ENCODE results near the gene WBP2NL. TPM values are rescaled to one million over a fixed set of nuclear protein-coding genes. Genes with fewer than 3 reads are reported as not detected.
A peak's percentile ranks its signal among the peaks of the same experiment; 100 is the strongest.

The WBP2NL gene
- total RNA-seq, 2 donors from 2014 or later, result not detected

GRCh38 chr22:42001706-42002105, 3.1 kb downstream of the WBP2NL start:
- TF ChIP-seq CTCF (conservative IDR thresholded peaks at IDR 0.05), result no peak
- Mint-ChIP-seq H3K27me3 (ENCODE audit: insufficient read depth) (peaks cover 16% of the 10 kb centered on the region), H3K9me3 (no peaks in the 10 kb centered on the region), H3K36me3 (ENCODE audit: low read depth) (no peaks in the 10 kb centered on the region), H3K4me3 (no peak overlapping the region), H3K4me1 (no peaks in the 10 kb centered on the region), H3K27ac (no peak overlapping the region)
- Histone ChIP-seq H3K27me3 (ENCODE audit: control insufficient read depth, insufficient read depth, low read length, poor library complexity, severe bottlenecking) (no peaks in the 10 kb centered on the region), H3K9ac (ENCODE audit: extremely low read depth, low read length, poor library complexity, severe bottlenecking) (no peak overlapping the region), H3K4me3 (ENCODE audit: low read length) (no peak overlapping the region), H3K27ac (ENCODE audit: low read depth, low read length) (no peak overlapping the region), H3K36me3 (ENCODE audit: control insufficient read depth, insufficient read depth, low read length) (no peaks in the 10 kb centered on the region), H3K9me3 (ENCODE audit: control insufficient read depth, low read length) (no peaks in the 10 kb centered on the region), H3K4me1 (ENCODE audit: control insufficient read depth, insufficient read depth, low read length) (no peaks in the 10 kb centered on the region)
- peak; percentile 32 for DNase-seq
- 88 to 95% methylated on average over 6 to 12 of the region's 12 CpGs for WGBS, 2 experiments (ENCODE audit: insufficient coverage in 1 of 2, insufficient read length in 1 of 2)

GRCh38 chr22:42007922-42008321, 9.3 kb downstream of the WBP2NL start:
- no peak overlapping the region for H3K27ac ChIP-seq (ENCODE audit: low read depth, low read length)
- no peaks in the 10 kb centered on the region for H3K9me3 ChIP-seq (ENCODE audit: control insufficient read depth, low read length)
- 65 to 71% methylated on average over 4 of the region's 4 CpGs for WGBS, 2 experiments (ENCODE audit: insufficient coverage in 1 of 2, insufficient read length in 1 of 2)
- no peak overlapping the region for H3K27ac Mint-ChIP-seq
- no peak overlapping the region for H3K4me3 ChIP-seq (ENCODE audit: low read length)
- H3K4me3 Mint-ChIP-seq, result no peak overlapping the region
- H3K4me1 ChIP-seq (ENCODE audit: control insufficient read depth, insufficient read depth, low read length), result no peaks in the 10 kb centered on the region
- DNase-seq, result no peak
- H3K27me3 Mint-ChIP-seq (ENCODE audit: insufficient read depth), result peaks cover 12% of the 10 kb centered on the region
- H3K4me1 Mint-ChIP-seq, result no peaks in the 10 kb centered on the region
- no peaks in the 10 kb centered on the region for H3K36me3 Mint-ChIP-seq (ENCODE audit: low read depth)
- no peaks in the 10 kb centered on the region for H3K36me3 ChIP-seq (ENCODE audit: control insufficient read depth, insufficient read depth, low read length)
- H3K27me3 ChIP-seq (ENCODE audit: control insufficient read depth, insufficient read depth, low read length, poor library complexity, severe bottlenecking), result no peaks in the 10 kb centered on the region
- peaks cover 29% of the 10 kb centered on the region for H3K9me3 Mint-ChIP-seq
- H3K9ac ChIP-seq (ENCODE audit: extremely low read depth, low read length, poor library complexity, severe bottlenecking), result no peak overlapping the region
- no peak for TF ChIP-seq CTCF (conservative IDR thresholded peaks at IDR 0.05)

- peaks cover 17% of the 10 kb centered on the region for H3K27me3 Mint-ChIP-seq (ENCODE audit: insufficient read depth)
- no peak overlapping the region for H3K4me3 Mint-ChIP-seq
- no peak overlapping the region for H3K27ac Mint-ChIP-seq
- H3K4me1 Mint-ChIP-seq, result no peaks in the 10 kb centered on the region
- Histone ChIP-seq H3K9me3 (ENCODE audit: control insufficient read depth, low read length) (no peaks in the 10 kb centered on the region), H3K9ac (ENCODE audit: extremely low read depth, low read length, poor library complexity, severe bottlenecking) (no peak overlapping the region), H3K4me1 (ENCODE audit: control insufficient read depth, insufficient read depth, low read length) (no peaks in the 10 kb centered on the region), H3K27ac (ENCODE audit: low read depth, low read length) (no peak overlapping the region), H3K36me3 (ENCODE audit: control insufficient read depth, insufficient read depth, low read length) (no peaks in the 10 kb centered on the region), H3K27me3 (ENCODE audit: control insufficient read depth, insufficient read depth, low read length, poor library complexity, severe bottlenecking) (no peaks in the 10 kb centered on the region), H3K4me3 (ENCODE audit: low read length) (no peak overlapping the region)
- peaks cover 29% of the 10 kb centered on the region for H3K9me3 Mint-ChIP-seq
- no peak for DNase-seq
- no peak for TF ChIP-seq CTCF (conservative IDR thresholded peaks at IDR 0.05)
- 88 to 100% methylated on average over 4 to 7 of the region's 7 CpGs for WGBS, 2 experiments (ENCODE audit: insufficient coverage in 1 of 2, insufficient read length in 1 of 2)
- no peaks in the 10 kb centered on the region for H3K36me3 Mint-ChIP-seq (ENCODE audit: low read depth)
Measured at GRCh38 chr22:42010778-42011177, 12.2 kb downstream of the WBP2NL start.

Measured in endodermal cell (in vitro differentiated cells).